Skeletal muscle cell (primary cell): ENCODE data around the gene PAPOLB.

Experiments used
- DNase-seq: peaks from one replicate; pipeline ENCODE4 v3.0.0-alpha.2; 2010; ENCODE audit warnings: low read depth
- H3K4me3 ChIP-seq: 2 replicates; pipeline ENCODE4 v1.5.1; 2011; ENCODE audit warnings: low read depth, mild to moderate bottlenecking, control low read depth, low read length, moderate library complexity

Gene PAPOLB

GRCh38 chr7:4809666-4810065, 52.2 kb downstream of the PAPOLB start:
- H3K4me3 ChIP-seq = no peak overlapping the region
- DNase-seq = no peak

DNA sequence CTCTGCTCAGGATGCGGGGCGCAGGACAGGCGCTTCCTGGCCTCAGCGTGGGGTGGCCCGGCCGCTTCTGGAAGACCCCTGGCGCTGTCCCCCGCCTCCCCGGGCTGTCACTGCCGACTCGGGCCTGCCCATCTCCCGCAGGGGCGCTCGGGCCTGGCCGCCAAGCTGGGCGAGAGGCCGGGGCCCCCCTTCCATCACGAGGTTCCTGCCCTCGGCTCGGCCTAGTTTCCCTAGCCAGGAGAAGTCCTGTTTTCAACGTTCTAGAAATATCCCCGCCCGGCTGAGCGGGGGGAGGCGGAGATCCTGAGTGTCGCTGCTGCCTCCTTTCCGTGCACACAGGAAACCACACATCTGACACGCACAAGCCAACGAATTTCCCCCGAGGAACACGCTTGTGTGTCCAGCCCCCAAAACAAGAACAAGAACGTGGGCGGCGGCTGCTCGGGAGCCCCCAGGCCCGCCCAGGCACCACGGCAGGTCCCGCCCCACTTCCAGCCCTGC, 52.7 kb downstream of the PAPOLB start:
- no peak overlapping the region for H3K4me3 ChIP-seq
- no peak for DNase-seq

- no peak overlapping the region for H3K4me3 ChIP-seq
- no peak for DNase-seq
Observed at GRCh38 chr7:4808565-4808964, 53.3 kb downstream of the PAPOLB start.

DNA sequence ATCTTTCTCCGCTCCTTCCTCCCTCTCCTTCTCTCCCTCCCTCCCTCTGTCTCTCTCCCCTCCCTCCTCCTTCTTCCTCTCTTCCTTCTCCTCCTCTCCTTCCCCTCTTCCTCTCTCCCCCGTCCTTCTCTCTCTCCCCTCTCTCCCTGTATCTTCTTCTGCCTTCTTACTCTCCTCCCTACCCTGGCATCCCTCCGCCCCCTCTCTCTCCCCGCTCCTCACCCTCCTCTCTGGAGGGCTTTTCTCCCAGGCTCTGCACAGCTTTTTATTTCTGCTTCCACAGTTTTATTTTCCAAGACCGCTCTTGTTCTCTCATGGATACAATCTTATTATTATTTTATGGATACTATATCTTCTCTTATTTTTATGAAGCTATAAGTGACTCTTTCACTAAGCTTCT, 53.8 kb downstream of the PAPOLB start:
- no peak for DNase-seq
- no peak overlapping the region for H3K4me3 ChIP-seq
